NOMO-1 treated with DMSO at 0.1 percent for 48 hours (cell line): Measurements from ENCODE around the gene MAGI3.

Source experiments
- DNase-seq: peaks from one replicate; lab custom pipeline; 2025; ENCODE audit not compliant: unreplicated experiment; lab: John Stamatoyannopoulos, UW

Gene MAGI3

DNA sequence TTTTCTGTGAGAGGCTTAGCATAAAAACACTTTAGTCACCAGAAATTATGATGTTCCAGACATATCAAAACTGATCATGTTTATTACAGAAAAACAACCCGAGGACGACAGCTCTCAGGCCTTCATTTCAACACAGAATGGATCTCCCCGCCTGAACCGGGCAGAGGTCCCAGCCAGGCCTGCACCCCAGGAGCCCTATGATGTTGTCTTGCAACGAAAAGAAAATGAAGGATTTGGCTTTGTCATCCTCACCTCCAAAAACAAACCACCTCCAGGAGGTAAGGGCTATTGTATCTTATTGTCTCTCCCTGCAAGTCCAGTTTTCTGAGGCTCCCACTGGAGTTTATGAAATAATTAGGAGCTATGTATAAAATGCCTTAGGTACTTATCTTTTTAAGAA, 263.4 kb downstream of the MAGI3 start:
- DNase-seq = no peak

DNA sequence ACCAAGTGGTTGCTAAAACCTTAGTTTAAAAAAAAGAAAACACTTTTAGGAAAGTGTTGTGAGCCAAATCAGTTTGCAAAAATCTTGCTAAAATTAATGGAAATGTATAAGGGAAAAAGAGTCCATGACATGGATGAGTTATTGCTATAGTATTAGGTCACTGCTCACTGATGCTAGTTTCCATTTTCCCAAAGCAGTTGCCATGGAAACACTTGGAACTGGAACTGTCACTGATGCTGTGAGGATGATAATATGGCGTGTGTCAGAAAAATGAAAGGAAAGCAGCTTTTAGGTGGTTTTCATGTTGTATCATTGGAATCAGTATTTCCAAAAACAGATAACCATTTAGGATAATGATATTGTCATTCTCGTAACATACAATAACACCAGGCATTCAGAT, 264.6 kb downstream of the MAGI3 start:
- no peak for DNase-seq

DNA sequence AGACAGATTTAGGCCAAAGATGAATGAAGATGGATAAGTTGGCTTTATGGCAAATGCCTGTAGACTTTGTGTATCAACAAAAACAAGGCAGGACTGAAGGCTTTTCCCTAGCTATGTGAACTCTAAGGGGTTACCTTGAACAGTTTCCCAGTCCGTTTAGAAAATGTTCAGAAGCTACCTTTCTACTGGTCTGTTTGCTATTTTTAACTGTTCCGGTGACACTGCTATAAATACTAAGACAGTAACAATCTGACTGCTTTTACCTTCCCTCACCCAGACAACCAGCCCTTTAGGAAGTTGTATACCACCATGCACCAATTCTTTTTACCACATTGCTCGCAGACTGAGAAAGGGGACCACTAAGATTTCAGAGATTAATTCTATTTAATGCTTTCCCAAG, 266.8 kb downstream of the MAGI3 start:
- DNase-seq = no peak

DNA sequence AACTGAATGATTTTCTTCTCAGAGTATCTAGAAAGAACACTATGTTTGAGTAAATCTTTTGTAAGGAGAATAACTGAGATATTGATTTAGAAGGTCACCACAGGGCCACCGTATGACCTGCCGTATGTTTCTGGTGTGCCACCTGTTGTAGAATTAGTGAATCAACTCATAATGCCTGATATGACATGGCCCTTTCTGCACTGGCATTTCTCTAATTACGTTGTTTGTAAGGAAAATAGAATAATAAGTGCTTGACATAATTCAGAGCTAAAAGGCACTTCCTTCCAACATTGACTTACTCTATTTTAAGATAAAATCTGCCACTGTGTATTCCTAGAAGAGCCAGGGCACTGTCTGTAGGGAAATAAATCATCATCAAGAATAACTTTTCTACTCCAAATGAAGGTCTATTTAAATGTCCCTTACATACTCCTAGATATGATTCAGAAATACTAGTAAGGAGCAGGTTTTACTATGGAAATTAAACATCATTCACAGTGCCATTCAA, 267.3 kb downstream of the MAGI3 start:
- no peak for DNase-seq

DNA sequence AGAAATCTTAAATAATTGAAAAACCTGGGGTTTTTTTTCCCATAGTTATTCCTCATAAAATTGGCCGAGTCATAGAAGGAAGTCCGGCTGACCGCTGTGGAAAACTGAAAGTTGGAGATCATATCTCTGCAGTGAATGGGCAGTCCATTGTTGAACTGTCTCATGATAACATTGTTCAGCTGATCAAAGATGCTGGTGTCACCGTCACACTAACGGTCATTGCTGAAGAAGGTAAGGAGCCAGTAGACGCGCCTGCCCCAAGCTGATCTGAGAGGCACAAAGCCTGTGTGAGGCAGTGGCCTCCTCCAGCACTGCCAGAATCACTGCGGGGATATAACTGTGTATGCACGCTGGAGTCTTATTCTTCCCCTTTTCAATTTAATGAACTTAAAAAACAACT, 268.7 kb downstream of the MAGI3 start:
- no peak for DNase-seq

DNA sequence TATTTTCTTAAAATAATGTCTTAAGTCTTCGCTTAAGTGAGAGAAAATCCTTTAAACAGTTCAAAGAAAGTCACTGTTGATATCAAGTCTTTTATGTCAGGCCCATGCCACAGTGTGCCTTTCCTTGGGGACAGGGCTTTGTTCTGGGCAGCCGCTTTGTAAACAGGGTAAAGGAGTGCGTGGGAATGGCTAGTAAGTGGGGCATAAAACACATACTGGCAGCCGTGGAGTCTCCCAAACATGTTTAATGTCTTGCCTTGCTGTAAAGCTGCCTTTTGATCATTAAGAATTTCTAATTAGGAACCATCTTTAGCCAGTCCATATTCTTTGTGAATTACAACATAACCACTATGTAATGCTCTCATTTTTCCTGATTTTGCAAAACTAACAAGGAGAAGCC, 269.2 kb downstream of the MAGI3 start:
- DNase-seq = no peak

DNA sequence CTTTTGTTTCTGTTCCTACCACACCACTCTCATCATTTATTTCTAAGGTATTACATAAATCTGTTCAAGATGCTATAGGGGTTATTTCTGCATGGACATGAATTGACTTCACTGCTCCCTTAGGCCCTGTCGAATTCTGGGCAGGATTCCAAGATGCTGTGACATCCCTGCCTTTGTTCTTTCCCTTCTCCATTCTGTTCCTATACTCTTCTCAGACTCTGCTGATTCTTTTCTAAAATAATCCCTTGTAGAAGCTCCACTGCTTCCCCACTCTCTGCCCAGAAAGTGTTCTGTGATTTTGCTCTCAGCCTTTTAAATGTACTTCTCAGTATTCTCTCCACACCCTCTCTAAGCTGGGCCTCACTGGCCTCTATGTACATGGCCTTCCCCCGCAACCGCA, 269.8 kb downstream of the MAGI3 start:
- DNase-seq = no peak

DNA sequence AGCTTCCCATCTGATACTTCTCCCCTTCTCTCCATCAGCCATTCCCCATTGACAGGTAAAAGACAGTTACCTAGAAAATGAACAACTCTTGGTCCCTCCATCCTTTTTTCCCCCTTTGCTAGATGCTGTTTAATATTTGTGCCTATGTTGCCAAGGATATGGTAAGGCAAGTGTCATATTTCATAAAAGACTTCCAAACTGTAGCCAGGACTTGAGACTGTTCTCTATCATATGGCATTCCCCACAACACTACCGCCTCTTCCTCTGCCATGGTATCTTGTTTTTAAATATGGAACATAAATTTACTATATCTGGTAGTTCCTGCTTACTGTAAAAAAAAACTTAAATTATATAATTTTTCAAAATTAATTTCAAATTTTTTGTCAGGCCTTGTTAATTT, 271.8 kb downstream of the MAGI3 start:
- no peak for DNase-seq

DNA sequence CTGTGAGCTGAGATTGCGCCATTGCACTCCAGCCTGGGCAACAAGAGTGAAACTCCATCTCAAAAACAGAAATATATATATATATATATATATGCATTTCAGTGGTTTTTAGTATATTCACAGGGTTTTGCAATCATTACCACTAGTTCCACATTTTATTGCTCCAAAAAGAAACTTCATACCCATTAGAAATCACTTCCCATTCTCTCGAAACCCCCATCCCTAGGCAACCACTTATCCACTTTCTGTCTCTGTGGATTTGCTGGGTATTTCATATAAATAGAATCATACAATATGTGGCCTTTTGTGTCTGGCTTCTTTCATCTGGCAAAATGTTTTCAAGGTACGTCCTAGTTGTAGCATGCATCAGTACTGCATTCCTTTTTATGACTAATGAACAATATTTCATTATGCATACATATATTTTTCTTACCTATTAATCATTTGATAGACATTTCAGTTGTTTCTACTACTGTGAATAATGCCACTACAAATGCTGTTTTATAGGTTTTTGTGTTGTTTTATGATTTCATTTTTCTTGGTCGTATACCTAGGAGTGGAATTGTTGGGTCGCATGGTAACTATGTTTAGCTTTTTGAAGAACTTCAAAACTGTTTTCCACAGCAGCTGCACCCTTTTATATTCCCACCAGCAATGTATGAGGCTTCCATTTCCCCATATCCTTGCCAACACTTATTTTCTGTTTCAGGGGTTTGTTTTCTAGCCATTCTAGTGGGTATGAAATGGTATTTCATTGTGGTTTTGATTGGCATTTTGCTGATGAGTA, 273.0 kb downstream of the MAGI3 start:
- peak; percentile 88 for DNase-seq

DNA sequence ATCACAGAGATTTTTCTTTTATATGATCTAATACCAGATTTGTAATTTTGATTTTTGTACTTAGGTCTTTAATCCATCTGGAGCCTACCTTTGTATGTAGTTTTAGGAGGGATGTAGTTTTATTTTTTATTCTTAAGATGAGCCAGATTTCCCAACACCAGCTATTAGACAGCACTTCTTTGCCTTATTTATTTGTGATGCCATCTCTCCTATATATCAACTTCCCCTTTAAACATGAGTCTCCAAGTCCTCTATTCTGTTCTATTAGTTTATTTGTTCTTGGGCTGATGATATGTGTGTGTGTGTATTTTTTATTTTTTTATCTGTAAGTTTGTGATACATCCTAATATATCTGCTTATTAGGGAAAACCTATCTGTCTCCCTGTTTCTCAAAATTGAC, 274.8 kb downstream of the MAGI3 start:
- peak; percentile 45 for DNase-seq

DNA sequence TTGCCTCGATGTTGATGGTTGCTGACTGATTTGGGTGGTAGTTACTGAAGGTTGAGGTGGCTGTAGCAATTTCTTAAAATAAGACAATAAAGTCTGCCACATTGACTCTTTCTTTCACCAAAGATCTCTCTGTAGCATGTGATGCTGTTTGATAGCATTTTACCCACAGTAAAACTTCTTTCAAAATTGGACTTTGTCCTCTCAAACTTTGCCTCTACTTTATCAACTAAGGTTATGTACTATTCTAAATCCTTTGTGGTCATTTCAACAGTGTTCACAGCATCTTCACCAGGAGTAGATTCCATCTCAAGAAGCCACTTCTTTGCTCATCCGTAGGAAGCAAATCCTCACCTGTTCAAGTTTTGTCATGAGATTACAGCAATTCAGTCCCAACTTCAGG, 275.8 kb downstream of the MAGI3 start:
- DNase-seq = no peak

DNA sequence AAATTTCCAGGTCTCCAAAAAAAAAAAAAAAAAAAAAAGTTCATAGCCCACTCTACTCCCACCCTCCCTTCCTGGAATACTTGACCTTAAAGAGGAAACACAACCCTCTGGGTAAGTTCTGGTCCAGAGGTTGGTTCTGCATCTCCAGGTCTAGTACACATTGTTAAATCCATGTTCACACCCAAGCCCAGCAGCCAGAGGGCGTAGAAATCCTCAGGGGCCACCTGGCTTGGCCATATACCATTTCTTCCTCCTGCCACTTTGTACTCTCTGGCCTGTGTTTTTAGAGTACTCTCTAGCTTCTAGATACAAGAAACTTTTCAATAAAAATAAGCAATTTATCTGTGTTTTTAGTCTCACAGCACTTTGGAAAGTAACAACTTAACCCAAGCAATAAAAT, 279.7 kb downstream of the MAGI3 start:
- no peak for DNase-seq

DNA sequence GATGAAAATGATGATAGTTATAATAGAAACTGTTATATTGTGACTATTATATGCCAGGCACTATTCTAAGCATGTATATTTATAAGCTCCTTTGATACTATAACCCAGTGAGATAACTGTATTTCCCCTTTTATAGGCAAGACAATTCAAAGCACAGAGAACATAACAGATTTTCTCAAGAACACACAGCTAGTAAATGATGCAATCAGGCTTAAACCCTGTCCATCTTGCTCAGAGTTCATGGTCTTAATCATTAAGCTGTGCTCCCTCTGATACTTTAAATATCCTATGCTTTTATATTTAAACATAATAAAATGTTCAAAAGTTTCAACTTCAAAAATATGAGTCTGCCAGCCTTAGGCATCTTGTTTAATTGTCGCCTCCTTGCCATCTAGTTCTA, 280.3 kb downstream of the MAGI3 start:
- no peak for DNase-seq

DNA sequence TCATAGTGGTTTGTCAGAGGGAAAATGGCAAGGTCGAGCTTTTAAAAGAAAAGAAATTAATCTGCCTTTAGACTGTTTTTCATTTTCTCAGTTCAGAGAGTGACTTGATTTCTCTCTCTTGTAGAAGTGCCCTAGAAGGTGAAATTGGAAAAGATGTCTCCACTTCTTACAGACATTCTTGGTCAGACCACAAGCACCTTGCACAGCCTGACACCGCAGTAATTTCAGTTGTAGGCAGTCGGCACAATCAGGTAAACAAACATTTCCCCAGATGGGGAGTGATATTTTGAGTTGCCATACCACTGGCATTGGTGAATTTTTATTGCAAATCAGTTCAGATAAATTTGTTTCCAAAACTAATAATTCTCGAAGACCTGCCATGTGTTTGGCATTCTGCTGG, 282.2 kb downstream of the MAGI3 start:
- DNase-seq = no peak

DNA sequence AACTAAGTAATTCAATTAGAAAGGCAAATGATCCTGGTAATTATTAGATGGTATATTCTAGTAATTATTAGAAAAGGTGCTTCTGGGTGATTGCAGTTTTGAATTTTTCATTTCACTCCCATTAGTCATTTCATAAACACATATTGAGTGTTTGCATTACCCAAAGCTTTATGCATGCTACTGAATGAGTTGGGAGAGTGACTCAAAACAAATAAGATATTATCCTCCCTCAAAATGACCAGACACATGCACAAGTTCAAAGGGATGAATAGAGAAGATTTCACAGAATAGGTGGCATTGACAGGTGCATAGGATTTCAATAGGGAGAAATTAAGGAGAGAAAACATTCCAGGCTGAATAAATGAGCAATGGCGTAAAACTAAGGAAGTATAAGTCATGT, 284.3 kb downstream of the MAGI3 start:
- DNase-seq = no peak

DNA sequence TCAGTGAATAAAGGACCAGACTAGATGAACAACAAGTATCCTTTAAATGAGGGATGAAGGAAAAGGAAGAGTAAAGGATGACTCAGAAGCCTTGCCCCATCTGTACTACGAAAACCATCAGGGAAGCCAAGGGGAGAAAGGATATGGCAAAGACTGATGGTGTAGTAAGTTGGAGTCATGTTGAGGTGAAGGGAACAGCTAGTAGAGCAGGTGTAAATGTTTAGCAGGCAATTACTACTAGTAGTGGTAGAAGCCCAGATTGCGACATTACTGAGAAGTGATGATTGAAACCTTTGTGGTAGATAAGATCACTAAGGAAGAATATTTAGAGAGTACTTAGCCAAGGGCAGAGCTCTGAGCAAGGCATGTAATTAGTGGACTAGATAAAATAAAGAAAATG, 285.0 kb downstream of the MAGI3 start:
- DNase-seq = peak; percentile 40

DNA sequence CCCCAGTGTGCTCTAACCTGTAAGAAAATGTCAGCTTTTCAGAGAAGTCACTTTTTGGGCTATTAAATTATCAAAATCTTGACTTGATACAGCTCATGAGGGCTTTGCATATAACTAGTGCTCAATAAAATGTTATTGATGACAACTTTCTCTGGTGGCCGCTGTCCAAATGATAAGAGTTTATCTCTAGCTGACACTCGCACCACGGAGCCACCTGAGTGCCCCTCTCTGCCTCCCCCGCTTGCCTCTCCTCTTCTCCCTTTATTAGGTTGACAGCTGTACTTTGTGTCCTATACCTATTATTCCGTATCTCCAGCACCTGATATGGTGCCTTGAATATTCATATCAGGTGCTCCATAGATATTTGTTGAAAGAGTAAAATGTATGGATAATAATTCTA, 286.2 kb downstream of the MAGI3 start:
- DNase-seq = no peak

DNA sequence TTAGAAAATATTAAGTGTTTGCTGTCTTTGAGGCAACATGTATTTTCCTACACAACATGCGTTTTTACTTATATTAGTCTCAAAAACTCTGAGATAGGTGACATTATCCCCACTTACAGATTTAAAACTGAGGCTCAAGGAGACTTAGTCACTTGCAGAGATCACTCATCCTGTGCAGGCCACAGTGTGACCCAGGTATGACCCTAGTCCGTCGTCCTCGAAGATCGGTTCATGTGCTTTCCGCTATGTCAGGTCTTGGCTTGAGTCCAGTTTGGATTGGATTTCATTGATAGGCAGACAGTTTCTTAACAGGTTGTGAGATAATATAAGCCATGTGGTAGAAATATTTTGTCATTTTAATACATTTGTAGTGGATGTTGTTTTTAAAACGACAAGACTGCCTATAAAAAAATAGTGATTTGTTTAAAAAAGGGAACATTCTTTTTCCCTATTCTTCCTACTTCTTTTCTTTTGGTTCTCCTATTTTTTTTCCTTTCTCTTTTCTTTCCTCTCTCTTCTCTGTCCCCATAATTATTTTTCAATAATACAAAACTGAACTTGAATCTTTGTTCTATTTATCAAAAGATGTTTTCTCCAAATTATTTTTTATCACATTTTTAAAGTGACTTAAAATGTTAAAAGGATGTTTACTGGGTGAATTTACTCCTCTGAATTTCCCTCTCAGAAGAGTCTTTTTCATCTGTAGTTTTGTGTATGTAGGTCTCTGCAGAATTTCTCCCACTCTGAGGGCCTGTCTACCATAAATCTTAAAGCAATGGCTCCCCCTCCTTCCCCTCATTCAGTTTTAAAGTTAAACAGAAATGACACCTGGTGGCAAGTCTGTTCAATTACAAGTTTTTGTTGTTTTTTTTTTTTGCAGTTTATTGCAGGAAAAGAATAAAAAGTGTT, 287.2 kb downstream of the MAGI3 start:
- peak; percentile 59 for DNase-seq

DNA sequence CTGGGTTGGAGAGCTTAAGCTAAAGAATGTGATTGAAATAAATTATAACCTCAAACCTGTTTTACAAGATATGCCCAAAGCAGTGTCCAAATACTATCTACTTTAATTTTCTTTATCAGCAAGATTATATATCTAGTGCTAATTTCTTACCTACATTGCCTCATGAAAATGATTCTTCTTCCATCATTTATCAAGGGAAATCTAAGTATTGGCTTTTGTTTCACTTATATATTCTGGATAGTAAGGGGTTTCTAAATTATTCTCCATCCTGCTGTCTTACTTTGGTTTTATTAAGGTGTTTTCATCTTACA, 287.8 kb downstream of the MAGI3 start:
- DNase-seq = no peak

DNA sequence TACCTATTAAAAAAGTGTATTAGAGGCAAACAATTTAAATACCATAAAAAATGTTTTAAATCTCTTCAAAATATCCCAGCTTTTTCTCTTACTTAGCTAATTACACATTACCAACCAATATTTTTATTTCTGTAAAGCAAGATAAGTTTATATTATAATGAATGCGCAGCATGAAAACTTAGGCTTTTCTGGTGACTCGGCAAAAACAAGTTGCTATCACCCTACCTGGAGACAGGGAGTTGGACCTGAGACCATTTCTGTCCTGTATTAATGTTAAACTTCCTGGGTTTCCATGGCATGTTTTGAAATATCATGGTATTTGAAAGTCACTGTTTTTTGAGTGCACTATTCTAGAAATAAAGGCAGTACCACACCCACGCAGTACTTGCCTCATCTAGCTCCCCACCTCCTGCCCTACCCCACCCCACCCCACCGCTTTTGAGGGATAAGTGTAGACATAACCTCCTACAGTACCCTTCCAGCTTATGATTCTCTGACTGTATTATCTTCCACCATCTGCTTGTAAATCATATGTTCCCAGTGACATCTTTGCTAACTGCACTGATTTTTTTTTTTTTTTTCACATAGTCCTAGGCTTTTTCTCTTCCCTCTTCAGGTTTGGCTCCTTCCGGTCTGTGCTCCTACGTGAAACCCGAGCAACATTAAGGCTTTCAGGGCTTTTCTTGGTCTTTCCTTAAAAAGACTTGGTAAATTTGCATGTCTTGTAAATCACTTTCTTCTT, 291.5 kb downstream of the MAGI3 start:
- DNase-seq = no peak

DNA sequence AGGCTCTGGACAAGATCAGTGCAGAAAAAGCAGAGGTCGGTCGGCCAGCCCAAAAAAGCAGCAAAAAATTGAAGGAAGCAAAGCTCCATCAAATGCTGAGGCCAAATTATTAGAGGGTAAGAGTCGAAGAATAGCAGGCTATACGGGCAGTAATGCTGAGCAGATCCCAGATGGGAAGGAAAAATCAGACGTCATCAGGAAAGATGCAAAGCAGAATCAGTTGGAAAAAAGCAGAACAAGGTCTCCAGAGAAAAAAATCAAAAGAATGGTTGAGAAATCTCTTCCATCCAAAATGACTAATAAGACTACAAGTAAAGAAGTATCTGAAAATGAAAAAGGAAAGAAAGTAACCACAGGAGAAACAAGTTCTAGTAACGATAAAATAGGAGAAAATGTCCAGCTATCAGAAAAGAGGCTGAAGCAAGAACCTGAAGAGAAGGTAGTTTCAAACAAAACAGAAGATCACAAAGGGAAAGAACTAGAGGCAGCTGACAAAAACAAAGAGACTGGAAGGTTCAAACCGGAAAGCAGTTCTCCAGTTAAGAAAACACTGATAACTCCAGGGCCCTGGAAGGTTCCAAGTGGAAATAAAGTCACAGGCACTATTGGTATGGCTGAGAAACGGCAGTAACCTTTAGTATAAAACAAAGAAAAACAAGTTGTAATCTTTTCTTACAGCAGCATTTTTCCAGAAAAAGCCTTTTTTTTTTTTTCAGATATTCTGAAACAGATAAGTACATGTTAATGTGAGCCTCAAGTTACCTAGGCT, 293.3 kb downstream of the MAGI3 start:
- peak; percentile 18 for DNase-seq
